Gastroesophageal sphincter (tissue), 4 donors: ENCODE data around the gene BIVM. TPM values are rescaled to one million over a fixed set of nuclear protein-coding genes. Genes with fewer than 3 reads are reported as not detected.

Source experiments
- ATAC-seq: fragments of 150-250 bp; one replicate; pipeline ENCODE4 v1.9.1; 2016; ENCODE audit warnings: mild to moderate bottlenecking, moderate library complexity
- H3K27ac ChIP-seq, 4 donors: fragments of 200-600 bp; sonication (generic) in 3 of 4; 1 replicate in 3 of 4; 2 replicates in 1 of 4; pipeline ENCODE4 v1.5.1; 2016 to 2019
- H3K27me3 ChIP-seq: fragments of 200-600 bp; sonication (generic); one replicate; pipeline ENCODE4 v1.5.1; 2019
- H3K36me3 ChIP-seq, 2 donors: fragments of 200-600 bp; sonication (generic); one replicate each; pipeline ENCODE4 v1.5.1; 2019; ENCODE audit warnings: control low read depth in 1 of 2
- H3K4me1 ChIP-seq, 3 donors: fragments of 200-600 bp; sonication (generic); 1 replicate in 2 of 3; 2 replicates in 1 of 3; pipeline ENCODE4 v1.5.1; 2016 to 2019; ENCODE audit warnings: control low read depth in 2 of 3
- H3K4me3 ChIP-seq, 2 donors: fragments of 200-600 bp; sonication (generic); one replicate each; pipeline ENCODE4 v1.5.1; 2019; ENCODE audit warnings: mild to moderate bottlenecking in 1 of 2, moderate library complexity in 1 of 2
- H3K9me3 ChIP-seq, 3 donors: fragments of 200-600 bp; sonication (generic); one replicate each; pipeline ENCODE4 v1.5.1; 2017 to 2019; ENCODE audit warnings: control low read depth in 2 of 3
- EP300 ChIP-seq: sonication (generic); formaldehyde crosslinking; IDR thresholded peaks from one replicate; pipeline ENCODE4 v1.6.1; 2017; ENCODE audit warnings: antibody characterized with exemption, mild to moderate bottlenecking
- POLR2A ChIP-seq, 2 donors: fragments of 450-650 bp; IDR thresholded peaks; one replicate each; pipeline ENCODE4 v1.6.1; 2017; ENCODE audit warnings: antibody characterized with exemption in 2 of 2, mild to moderate bottlenecking in 2 of 2, moderate library complexity in 1 of 2
- POLR2AphosphoS5 ChIP-seq: sonication (generic); formaldehyde crosslinking; IDR thresholded peaks from one replicate; pipeline ENCODE4 v1.6.1; 2017; ENCODE audit warnings: antibody characterized with exemption
- WGBS, 2 donors: methylation state at CpG; one replicate each; pipeline ENCODE4 v1.1.5; 2018; ENCODE audit warnings: low coverage in 1 of 2; 5-methylcytosine and 5-hydroxymethylcytosine counted together
- total RNA-seq, 4 donors: library from RNA; depleted of rRNA; stranded (reverse); fragments of >200 nt; gene quantifications; one replicate each; pipeline ENCODE4 v1.1.0, GENCODE V29; 2016
- TF ChIP-seq, protein P1 (sequence below), 4 experiments: fragments of 200-600 bp in 2 of 4; fragments of 450-650 bp in 2 of 4; sonication (generic) in 1 of 4; IDR thresholded peaks; one replicate each; pipeline ENCODE4 v1.5.1; 2017 to 2019; ENCODE audit warnings: antibody characterized with exemption in 4 of 4, mild to moderate bottlenecking in 2 of 4, moderate library complexity in 2 of 4

BIVM gene
- total RNA-seq, 4 donors from 2014 or later, result 8.7 to 19.6 (median 15.8) TPM

DNA sequence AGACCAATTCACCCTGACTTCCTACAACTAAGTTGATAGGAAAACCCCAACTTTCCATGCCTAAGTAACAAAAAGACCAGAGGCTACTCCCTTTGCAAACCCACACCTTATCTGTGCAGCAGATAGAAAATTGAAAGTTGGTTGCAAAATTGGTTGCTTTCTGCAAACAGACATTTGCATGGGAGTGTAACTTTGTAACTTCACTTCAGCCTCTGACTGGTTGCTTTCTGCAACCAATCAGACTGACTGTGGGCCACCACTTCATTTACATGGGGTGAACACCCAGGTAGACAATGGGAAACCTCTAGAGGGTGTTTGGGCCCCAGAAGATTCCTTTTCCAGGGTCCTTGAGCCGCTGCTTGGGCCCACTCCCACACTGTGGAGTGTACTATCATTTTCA, 35.2 kb upstream of the BIVM start:
- Histone ChIP-seq H3K36me3 (peaks cover 0 to 20% of the 10 kb centered on the region in 2 donors), H3K4me3 (no peak overlapping the region), H3K27me3 (no peaks in the 10 kb centered on the region), H3K9me3 (no peaks in the 10 kb centered on the region), H3K4me1 (no peaks in the 10 kb centered on the region), H3K27ac (no peak overlapping the region)
- WGBS, 2 donors, result 86 to 100% methylated on average over 1 of the region's 1 CpG
- no peak for ATAC-seq
- TF ChIP-seq, protein P1, sequence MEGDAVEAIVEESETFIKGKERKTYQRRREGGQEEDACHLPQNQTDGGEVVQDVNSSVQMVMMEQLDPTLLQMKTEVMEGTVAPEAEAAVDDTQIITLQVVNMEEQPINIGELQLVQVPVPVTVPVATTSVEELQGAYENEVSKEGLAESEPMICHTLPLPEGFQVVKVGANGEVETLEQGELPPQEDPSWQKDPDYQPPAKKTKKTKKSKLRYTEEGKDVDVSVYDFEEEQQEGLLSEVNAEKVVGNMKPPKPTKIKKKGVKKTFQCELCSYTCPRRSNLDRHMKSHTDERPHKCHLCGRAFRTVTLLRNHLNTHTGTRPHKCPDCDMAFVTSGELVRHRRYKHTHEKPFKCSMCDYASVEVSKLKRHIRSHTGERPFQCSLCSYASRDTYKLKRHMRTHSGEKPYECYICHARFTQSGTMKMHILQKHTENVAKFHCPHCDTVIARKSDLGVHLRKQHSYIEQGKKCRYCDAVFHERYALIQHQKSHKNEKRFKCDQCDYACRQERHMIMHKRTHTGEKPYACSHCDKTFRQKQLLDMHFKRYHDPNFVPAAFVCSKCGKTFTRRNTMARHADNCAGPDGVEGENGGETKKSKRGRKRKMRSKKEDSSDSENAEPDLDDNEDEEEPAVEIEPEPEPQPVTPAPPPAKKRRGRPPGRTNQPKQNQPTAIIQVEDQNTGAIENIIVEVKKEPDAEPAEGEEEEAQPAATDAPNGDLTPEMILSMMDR (IDR thresholded peaks at IDR 0.05), result no peak
- TF ChIP-seq POLR2A (IDR thresholded peaks at IDR 0.05), result no peak
- no peak for TF ChIP-seq EP300
- TF ChIP-seq POLR2AphosphoS5, result no peak

DNA sequence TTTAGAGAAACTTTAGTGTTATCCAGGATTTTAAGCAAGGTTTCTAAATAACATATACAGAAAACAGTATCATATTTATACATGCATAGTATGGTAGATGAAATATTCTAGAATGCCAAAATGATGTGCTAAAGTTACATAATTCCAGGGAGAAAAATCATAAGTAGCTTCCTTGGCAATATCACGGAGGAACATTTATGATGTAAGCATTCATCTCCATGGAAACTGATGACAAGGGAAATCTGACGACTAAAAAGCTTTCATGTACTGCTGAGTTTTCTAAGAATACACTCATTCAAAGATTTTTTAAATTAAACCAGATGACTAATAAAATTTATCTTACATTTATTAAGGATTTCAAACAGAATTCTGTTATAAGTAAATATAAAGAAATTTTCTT, 30.0 kb upstream of the BIVM start:
- no peak for ATAC-seq
- H3K27ac ChIP-seq, result no peak overlapping the region
- peaks cover 0 to 20% of the 10 kb centered on the region in 2 donors for H3K36me3 ChIP-seq
- peaks cover 0 to 11% (median under 1%) of the 10 kb centered on the region in 3 donors for H3K4me1 ChIP-seq
- TF ChIP-seq POLR2AphosphoS5, result no peak
- TF ChIP-seq, protein P1 (IDR thresholded peaks at IDR 0.05), result no peak
- no peak for TF ChIP-seq EP300
- TF ChIP-seq POLR2A (IDR thresholded peaks at IDR 0.05), result no peak
- H3K27me3 ChIP-seq, result no peaks in the 10 kb centered on the region
- H3K4me3 ChIP-seq, result no peak overlapping the region
- 49 to 69% methylated on average over 2 of the region's 2 CpGs for WGBS, 2 donors
- no peaks in the 10 kb centered on the region for H3K9me3 ChIP-seq

DNA sequence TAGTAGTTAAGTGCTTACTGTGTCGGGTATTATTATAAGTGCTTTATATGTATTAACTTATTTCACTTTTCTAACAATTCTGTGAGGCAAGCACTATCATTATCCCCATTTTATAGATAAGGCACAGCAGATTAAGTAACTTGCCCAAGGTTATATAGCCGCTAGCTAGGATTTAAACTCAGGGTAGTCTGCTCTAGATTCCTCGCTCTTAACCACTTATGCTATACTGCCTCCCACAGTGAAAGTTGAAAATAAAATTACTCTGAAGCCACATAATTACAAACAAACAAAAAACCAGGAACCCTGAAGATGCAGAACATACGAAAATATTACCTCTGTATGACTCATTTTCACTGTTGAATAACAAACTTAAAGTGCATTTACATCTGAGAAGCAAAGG, 29.2 kb upstream of the BIVM start:
- TF ChIP-seq POLR2A (IDR thresholded peaks at IDR 0.05), result no peak
- no peak for TF ChIP-seq EP300
- TF ChIP-seq, protein P1 (IDR thresholded peaks at IDR 0.05), result no peak
- no peak for TF ChIP-seq POLR2AphosphoS5
- ATAC-seq, result no peak
- Histone ChIP-seq H3K4me1 (peaks cover 0 to 17% (median 3%) of the 10 kb centered on the region in 3 donors), H3K27me3 (no peaks in the 10 kb centered on the region), H3K27ac (no peak overlapping the region), H3K9me3 (no peaks in the 10 kb centered on the region), H3K4me3 (no peak overlapping the region), H3K36me3 (peaks cover 0 to 20% of the 10 kb centered on the region in 2 donors)
- WGBS, 2 donors, result 74 to 82% methylated on average over 4 of the region's 4 CpGs

GRCh38 chr13:102770435-102770834, 28.5 kb upstream of the BIVM start:
- H3K27me3 ChIP-seq, result no peaks in the 10 kb centered on the region
- no peak for ATAC-seq
- TF ChIP-seq POLR2AphosphoS5 (no peak), POLR2A (IDR thresholded peaks at IDR 0.05) (no peak), EP300 (no peak)
- TF ChIP-seq, protein P1 (IDR thresholded peaks at IDR 0.05), result no peak
- peaks cover 0 to 17% (median 3%) of the 10 kb centered on the region in 3 donors for H3K4me1 ChIP-seq
- H3K4me3 ChIP-seq, result no peak overlapping the region
- H3K36me3 ChIP-seq, result peaks cover 0 to 19% of the 10 kb centered on the region in 2 donors
- no peak overlapping the region for H3K27ac ChIP-seq
- 83 to 90% methylated on average over 2 of the region's 2 CpGs for WGBS, 2 donors
- no peaks in the 10 kb centered on the region for H3K9me3 ChIP-seq

GRCh38 chr13:102771298-102772041, 27.4 kb upstream of the BIVM start:
- no peaks in the 10 kb centered on the region for H3K9me3 ChIP-seq
- no peak for ATAC-seq
- no peak for TF ChIP-seq POLR2A (IDR thresholded peaks at IDR 0.05)
- TF ChIP-seq, protein P1 (IDR thresholded peaks at IDR 0.05), result no peak
- TF ChIP-seq POLR2AphosphoS5, result no peak
- TF ChIP-seq EP300, result no peak

More at GRCh38 chr13:102771298-102772041, 27.4 kb upstream of the BIVM start:
- H3K27me3 ChIP-seq, result no peaks in the 10 kb centered on the region
- peaks cover 0 to 9% of the 10 kb centered on the region in 2 donors for H3K36me3 ChIP-seq
- H3K4me3 ChIP-seq, result no peak overlapping the region
- H3K4me1 ChIP-seq, result peaks cover 0 to 17% (median 3%) of the 10 kb centered on the region in 3 donors
- no peak overlapping the region for H3K27ac ChIP-seq
- WGBS, 2 donors, result 86 to 93% methylated on average over 4 to 6 of the region's 6 CpGs
